GM18519 (cell line): ENCODE data around the gene ZDHHC7.

ENCODE experiments used
- ATAC-seq: cut with Tn5 transposase; IDR thresholded peaks from one replicate; pipeline ENCODE4 v1.9.1; 2021; ENCODE audit warnings: mild to moderate bottlenecking, moderate library complexity; ENCODE audit not compliant: unreplicated experiment, low FRiP score

ZDHHC7 gene

DNA sequence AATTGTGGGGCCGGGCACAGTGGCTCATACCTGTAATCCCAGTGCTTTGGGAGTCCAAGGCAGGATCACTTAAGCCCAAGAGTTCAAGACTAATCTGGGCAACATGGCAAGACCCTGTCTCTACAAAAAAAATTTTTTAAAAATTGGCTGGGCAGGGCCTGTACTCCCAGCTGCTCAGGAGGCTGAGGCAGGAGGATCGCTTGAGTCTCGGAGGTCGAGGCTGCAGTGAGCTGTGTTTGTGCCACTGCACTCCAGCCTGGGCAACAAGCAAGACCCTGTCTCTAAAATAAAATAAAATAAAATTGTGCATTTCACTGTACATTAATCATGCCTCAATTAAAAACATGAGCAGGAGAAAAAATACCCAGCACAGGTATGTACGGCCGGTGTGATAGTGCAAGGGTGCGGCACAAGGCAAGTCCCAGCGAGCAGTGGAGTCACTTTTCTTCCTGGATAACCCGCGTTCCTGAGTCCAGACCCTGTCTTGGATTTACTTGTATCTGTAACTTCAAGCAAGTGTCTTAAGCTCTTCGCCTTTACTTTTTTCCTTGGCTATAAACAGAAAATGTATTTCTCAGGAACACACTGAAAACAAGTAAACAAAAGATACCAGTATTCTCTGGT, 11.4 kb downstream of the ZDHHC7 start:
- ATAC-seq = no peak

DNA sequence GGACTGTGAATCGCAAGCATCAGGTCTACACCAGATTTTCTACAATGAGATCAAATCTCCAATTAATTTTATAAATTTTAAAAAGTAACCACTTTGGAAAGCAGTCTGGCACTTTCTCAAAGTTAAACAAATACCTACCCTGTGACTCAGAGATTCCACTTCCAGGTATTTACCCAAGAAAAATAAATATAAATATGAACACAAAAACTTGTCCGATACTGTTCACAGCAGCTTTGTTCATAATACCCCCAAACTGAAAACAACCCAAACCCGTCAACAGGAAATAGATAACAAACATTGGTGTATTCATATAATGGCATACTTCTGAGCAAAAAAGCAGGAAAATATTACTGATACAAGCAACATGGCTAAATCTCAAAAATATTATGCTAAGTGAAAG, 12.1 kb downstream of the ZDHHC7 start:
- ATAC-seq = no peak

DNA sequence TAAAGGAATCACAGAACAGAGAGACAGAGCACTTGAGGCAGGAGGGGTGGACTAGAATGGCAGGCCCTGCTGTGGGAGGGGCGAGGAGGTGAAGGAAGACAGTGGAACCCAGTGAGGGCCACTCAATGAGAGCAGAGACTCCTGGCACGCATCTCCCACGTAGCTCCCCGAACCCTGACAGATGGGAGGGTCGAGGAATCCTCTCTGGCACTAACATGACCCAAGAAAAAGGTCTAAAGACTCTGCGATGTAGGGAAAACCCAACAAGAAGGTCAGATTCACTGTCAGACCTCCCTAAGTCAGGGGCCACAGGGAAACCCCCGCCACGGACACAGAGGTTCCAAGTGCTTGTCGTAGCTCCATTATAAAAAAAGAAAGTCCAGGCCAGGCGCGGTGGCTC, 15.0 kb downstream of the ZDHHC7 start:
- ATAC-seq = no peak

DNA sequence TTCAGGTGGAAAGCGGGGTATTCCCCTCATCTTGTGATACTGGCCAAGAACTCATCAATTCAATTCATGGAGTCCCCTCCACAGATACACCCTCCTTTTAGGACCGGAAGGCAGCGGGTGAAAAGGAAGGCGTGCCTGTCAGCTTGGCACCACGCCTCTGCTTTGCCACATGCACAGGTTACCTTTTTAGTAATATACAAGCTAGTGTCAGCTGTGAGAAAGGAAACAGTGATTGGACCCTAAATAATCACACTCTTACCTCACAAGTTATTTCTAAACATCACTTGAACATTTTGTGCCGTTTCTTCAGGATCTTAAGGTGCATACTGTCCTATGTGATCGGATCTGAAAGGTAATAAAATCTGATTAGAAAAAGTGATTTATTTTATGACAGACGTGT, 15.7 kb downstream of the ZDHHC7 start:
- ATAC-seq = no peak

DNA sequence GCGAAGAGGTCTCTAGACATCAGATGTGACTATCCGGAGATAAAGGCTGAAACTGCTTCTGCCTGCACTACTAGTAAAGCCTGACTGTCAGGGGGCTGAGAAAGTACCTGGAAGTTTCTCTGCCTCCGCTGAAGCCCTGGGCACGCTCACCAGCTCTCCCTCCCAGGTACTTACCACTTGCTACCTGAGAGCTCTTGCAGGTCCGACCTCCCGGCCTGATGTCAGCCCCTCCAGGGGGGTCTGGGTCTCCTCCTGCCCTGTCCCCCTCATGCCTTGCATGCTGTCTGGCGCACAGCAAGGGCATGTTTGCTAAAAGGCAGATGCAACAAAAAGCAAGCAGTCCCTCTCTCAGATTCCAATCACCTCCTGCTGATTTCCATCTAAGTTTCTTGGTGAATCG, 17.4 kb downstream of the ZDHHC7 start:
- ATAC-seq = no peak

DNA sequence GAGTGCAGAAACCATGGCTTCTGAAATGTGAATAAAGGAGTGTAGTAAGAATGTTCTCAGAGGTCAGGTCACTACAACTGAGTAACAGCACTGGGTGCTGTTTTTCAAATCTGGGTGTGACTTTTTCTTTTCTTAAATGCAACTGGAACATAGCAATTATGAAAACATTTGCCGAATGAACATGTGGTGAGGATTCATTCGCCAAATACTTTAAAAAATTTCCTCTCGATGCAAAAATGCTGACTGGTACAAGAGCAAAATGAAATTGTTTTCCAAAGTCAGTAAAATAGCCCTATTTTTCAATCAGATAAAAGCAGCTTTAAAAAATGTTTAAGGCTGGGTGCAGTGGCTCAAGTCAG, 18.6 kb downstream of the ZDHHC7 start:
- no peak for ATAC-seq

DNA sequence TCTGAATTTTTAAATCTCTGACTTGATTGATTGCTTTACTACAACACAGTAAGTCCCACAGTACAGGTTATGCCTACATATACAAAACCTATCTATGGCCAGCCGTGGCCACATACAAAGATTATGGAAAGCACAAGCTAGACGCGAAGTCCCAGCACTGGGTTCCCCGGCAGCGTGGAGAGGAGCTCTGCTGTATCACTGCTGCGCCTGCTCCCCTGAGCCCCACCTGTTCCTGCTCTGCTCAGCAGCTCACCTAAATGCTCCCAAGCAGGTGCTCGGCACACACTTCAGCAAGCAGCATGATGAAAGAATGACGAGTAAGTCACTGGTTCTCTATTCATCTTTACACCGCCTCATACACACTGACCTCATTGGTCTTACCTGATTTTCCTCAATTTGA, 20.6 kb downstream of the ZDHHC7 start:
- no peak for ATAC-seq

DNA sequence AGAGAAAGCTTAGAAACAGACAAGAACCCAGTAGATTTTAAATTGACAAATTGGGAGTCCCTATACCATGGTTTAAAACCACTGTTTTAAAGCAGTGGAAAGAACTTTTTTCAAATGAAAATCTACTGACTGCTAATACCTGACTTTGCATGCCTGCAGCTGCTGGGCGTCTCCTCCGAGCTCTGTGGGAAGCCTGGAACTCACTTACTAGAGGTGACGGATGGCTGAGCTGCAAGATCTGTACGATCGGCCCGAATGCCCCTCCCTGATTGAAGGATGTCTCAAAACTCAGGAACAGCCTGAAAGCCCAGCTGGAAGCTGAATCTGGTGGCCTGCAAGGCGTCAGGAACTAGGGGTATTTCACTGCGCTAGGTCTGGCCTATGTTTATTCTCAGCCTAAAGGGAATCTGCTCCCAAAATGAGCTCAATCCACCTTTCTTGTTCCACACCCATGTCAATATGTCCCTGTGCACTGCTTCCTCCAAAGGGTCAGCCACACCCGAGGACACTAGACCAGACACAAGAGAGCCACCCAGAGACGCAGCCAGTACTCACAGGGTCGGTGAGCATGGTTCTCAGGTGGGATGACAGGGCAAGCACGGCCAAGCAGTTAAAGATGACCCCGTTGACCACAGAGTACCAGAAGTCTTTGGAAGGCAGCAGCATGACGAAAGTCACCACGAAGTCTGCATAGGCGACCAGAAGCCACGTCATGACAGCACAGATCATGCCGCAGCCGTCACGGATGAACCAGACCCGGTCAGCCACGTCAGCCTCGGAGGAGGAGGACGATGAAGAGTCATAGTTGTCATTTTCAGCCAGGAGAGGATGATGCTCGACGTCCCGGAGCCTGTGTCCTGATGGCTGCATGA, 21.4 kb downstream of the ZDHHC7 start:
- ATAC-seq = no peak

DNA sequence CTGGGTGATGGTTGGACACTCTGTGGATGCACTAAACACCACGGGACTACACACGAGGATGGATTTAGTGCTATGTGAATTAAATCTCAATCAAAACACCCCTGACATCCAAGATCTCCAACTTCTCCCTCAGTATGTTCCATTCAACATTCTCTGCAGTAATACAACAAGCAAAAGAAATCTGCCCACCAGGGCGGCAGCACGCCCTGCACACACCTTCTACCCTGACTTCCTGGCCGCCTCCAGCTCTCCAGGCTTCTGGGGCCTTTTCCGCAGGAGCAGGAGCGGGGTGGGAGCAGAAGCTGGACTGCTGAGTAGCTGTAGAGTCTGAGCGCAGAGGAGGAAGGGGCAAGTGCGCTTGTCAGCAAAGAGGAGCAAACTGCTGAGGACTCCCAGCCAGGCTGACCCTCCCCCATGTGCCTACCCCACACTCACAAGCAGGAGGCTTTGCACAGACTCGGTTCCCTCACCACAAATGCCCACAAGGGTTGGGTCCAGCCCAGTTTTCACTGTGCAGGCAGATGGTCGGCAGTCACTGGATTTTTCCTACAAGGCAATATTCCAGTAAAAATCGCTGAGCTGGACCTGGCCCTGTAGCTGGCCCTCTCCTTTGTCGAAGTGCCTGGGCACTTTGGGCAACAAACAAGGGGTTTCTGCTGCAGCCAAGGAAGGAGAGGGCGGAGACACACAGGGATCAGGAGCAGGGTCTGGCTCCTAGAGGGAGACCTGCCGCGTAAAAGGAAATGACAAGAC, 22.8 kb downstream of the ZDHHC7 start:
- no peak for ATAC-seq

DNA sequence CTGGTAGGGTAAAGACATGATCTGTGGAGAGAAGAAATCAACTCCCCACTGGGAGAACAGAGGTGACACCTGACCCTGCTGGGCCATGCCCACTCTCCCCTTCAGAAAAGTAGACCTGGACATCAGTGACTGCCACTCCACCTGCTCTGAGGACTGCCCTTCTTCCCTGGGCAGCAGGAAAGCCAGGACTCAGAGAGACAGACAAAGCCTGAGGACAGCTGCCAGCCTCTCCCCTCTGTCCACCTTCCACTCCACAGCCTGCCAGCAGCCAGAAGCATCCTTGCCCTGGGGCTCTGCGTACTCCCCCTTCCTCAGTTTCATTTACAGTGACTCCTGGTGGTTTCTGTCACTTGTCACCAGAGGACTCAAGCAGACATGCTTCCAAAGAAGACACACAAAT, 24.5 kb downstream of the ZDHHC7 start:
- no peak for ATAC-seq

DNA sequence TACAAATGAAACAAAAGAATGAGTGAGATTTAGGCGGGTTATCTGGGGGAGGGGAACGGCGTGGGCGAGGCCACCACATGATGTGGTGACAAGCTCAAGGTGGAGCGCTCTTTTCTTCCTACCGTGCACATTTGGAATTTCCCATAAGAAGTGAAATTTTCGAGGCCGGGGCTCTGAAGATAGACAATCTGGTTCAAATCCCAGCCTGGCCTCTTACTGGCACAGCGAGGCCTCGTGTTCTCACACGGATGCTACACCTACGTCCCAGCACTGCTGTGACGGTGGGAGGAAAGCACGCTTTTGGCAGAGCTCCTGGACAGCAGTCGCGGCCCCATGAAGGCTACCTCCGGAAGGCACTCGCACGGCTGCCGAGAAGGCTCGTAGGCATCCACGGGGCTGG, 25.2 kb downstream of the ZDHHC7 start:
- no peak for ATAC-seq

DNA sequence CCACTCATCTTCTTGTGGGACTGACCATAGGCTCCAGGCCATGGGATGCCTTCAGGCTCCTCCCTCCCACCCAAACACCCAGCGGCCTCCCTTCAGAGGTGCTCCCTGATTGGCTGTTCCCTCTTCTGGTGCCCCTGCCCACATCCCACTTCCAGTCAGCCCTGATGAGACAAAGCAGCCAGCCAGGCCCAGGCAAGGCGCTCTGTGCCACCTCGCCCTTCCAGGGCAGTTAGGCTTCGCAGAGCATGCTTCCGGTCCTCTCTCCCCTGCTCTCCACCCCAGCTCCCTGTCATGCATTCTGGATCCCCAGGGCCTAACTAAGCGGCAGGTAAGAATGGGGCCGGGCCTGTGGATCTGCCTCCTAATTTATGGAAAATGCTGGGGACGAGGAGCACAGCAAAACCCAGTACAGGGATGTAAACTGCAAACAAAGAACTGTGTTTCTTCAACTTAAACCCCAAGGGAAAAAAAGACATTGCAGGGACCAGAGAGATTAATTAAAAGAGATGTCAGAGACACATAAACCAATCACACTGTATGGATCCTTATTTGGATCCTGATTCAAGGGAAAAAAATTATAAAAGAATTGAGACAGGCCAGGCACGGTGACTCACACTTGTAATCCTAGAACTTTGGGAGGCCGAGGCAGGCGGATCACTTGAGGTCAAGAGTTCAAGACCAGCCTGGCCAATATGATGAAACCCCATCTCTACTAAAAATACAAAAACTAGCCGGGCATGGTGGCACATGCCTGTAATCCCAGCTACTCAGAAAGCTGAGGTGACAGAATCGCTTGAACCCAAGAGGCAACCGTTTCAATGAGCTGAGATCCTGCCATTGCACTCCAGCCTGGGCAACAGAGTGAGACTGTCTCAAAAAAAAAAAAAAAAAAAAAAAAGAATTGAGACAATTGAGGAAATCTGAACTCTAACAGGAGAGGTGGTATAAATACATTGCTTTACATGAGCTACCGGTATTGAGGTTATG, 26.0 kb downstream of the ZDHHC7 start:
- no peak for ATAC-seq

DNA sequence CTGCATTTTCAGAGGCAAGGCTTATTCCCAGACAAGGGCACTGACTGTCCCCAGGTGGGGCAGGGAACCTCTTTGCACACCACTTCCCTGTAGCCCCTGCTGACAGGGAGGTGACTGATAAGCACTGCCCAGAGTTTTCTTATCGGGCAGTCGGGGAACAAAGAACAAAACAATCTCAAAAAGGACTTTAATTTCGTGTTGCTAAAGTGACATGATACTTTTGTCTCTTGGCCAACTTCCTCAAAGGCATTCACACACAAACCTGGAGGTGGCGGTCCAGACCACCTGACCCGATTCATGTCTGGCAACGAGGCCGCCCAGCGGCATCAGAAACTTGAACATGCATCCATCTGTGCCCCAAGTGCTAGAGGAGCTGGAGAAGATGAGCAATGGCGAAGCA, 28.9 kb downstream of the ZDHHC7 start:
- no peak for ATAC-seq

DNA sequence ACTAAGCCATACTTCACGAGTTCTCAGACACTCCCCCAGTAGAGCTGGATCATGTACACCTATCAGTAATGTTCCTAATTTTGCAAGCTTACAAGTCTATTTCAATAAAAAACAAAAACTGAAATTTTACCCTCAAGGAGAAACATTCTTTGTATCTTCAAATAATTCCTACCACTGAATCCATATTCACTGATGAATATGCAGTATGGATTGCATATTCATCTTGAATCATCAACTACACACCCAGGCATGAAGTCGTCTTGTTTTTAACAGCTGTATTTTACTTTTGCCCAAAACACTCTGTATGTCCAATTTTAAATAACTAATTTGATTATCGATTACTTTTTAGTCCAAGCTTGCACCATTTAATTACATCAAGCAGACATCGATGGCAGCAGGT, 31.8 kb downstream of the ZDHHC7 start:
- ATAC-seq = no peak

DNA sequence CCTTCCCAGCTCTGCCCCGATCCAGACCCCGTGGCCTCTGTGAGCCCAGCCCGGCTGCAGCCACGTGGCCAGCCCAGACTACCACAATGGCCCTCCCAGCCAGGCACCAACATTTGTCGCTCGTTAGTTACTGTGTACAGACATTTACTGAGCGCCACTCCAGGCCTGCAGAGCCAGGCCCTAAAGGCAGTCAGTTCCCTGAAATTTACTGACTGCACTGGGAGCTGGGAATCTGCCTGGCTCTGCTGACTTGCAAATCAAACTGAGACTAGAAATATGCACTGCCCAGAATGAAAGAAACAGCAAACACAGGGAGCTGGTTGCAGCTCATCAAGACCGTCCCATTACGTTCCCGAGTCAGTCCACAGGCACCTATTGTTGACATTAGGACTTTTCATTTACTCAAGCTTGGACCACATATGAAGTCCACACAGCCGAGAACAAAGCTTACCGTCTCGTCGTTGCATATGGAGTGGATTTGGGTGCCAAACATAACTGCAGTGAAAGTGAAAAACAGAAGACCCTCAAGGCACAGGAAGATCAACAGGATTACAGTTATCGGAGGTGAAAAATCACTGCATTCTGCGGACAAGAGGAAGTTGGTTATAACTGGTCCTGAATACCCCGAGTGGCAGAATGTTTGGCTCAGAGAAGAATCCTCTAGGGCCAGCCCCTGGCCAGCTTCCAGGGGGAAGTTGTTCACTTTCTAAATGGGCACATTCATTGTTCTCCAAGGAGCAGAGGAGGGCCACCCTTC, 34.5 kb downstream of the ZDHHC7 start:
- ATAC-seq = no peak

DNA sequence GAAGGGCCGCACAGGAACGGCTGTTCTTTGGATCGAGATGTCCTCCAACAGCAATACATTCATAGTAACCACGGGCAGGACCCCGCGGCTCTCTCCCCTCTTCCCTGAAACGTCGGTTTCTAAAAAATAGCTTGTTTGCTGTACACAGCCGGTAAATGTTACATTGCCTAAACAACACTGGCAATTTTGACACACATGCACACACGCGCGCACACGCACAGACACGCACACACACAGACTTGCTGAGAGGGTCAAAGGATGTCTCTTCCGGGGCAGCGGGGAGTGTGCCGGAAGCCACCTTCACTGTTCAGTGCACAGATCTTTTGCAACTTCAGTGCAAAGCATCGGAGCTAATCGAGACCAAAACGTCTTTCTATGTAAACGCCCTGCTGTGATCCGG, 35.8 kb downstream of the ZDHHC7 start:
- ATAC-seq = no peak

DNA sequence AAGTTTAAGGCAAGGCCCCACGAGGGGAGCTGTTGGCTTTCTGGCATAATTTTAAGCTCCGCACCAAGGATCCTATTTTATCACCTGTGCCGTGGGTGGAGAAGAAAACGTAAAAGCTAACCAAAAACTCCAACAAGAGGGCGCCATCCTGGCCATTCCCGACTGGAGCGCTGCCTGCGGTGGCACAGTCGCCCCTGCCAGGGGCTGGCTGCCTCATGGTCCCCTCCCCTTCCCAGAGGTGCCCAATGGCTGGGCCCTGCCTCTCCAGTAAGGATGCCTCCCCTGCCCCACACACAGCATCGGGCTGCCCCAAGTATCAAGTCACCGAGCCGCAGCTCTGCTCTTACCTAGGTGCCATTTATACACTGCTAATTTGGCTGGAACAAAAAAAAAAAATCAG, 36.3 kb downstream of the ZDHHC7 start:
- no peak for ATAC-seq

DNA sequence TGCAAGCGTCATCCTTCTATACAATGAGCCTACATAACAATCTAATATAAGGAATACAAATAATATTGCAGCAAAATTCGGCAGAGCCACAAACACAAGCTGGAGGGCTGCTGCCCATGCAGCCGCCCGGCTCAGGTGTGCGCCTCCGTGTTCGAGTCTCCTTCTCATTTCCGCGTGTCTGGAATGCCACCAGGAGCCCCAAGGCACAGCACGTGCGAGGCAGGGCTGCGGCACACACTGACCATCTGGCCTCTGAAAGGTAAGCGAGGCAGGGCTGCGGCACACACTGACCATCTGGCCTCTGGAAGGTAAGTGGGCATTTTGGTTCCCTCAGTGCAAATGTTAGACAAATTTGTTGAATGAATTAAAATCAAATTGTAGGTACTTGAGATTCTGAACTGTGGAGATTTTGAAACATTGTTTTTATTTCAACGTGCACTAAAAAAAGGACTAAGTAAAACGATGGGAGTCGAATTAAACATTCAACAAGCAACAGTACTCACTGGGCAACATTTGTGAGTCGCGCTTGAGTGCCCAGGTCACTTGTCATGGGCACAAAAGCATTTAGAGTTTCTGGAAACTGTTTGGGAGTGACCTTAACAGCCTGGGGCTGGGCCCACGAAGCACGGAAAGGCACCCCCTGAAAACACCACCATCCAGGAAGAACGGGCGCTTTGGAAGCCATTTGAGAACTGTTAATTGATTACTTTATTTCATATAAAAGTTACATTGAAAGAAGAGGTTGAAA, 37.4 kb downstream of the ZDHHC7 start:
- no peak for ATAC-seq

DNA sequence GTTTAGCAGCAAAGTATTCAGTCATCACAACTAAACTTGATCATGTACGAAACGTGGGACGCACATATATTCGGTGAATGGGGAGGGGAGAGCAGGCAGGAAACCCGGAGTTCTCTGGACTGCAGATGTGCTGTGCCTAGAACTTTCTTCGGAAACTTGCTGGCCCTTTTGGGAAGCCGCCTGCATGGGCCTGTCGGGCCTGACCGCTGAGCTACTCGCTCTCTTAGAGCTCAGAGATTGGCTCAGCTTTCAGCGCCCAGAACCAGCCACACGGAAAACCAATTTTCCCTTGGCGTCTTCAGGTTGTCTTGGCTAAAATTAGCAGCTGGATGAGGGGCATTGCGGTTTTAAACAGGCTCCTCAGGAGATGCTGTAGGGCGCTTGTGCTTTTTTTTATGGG, 38.1 kb downstream of the ZDHHC7 start:
- ATAC-seq = no peak
